ENCODE data around the gene ZFP62. TPM values are rescaled to one million over a fixed set of nuclear protein-coding genes. Genes with fewer than 3 reads are reported as not detected.

The ZFP62 gene
- total RNA-seq, 2 donors from 2014 or later: 37.3 to 44.6 TPM

DNA sequence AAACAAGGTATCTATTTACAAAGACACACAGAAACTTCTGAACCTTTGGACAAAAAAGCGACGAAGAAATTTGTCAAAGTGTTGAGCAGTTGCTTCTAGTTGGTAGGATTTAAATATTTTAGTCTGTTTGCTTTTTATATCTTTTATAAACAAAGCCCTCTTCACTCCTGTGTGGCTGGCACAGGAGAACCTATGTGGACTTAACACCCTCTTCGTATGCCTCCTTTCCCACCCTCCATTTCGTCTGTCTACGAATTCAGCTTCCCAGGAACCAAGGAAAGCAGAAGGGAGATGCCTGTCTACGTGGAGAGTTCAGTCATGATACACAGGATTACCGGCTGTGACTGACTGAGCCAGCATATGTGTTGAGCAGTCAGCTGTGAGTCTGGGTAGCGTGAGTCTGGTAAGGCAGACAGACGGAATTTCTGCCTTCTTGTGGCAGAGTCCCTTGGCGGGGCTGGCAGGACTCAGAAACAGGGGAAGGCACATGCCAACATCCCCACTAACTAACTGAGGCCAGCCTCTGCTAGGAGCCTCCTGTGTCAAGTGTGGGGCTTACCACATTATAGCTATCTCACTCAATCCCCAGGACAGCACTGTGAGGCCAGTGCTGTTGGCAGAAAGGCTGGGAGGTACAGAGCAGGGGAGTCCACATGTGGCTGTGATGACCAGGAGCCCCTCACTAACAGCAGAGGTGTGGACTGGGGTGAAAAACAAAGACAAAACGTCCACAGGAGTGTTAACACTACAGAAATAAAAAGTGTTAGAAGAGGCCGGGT, 13.9 kb upstream of the ZFP62 start:
- no peaks in the 10 kb centered on the region for H3K9me3 Mint-ChIP-seq
- Histone ChIP-seq H3K27ac (ENCODE audit: low read depth, low read length) (no peak overlapping the region), H3K4me3 (ENCODE audit: low read length) (no peak overlapping the region), H3K9me3 (ENCODE audit: control insufficient read depth, low read length) (no peaks in the 10 kb centered on the region), H3K4me1 (ENCODE audit: control insufficient read depth, insufficient read depth, low read length) (no peaks in the 10 kb centered on the region), H3K9ac (ENCODE audit: extremely low read depth, low read length, poor library complexity, severe bottlenecking) (no peak overlapping the region), H3K36me3 (ENCODE audit: control insufficient read depth, insufficient read depth, low read length) (no peaks in the 10 kb centered on the region), H3K27me3 (ENCODE audit: control insufficient read depth, insufficient read depth, low read length, poor library complexity, severe bottlenecking) (no peaks in the 10 kb centered on the region)
- H3K4me1 Mint-ChIP-seq: no peaks in the 10 kb centered on the region
- H3K27me3 Mint-ChIP-seq (ENCODE audit: insufficient read depth): peaks cover 17% of the 10 kb centered on the region
- 80 to 85% methylated on average over 10 to 12 of the region's 12 CpGs for WGBS, 2 experiments (ENCODE audit: insufficient coverage in 1 of 2, insufficient read length in 1 of 2)
- TF ChIP-seq, protein P1, sequence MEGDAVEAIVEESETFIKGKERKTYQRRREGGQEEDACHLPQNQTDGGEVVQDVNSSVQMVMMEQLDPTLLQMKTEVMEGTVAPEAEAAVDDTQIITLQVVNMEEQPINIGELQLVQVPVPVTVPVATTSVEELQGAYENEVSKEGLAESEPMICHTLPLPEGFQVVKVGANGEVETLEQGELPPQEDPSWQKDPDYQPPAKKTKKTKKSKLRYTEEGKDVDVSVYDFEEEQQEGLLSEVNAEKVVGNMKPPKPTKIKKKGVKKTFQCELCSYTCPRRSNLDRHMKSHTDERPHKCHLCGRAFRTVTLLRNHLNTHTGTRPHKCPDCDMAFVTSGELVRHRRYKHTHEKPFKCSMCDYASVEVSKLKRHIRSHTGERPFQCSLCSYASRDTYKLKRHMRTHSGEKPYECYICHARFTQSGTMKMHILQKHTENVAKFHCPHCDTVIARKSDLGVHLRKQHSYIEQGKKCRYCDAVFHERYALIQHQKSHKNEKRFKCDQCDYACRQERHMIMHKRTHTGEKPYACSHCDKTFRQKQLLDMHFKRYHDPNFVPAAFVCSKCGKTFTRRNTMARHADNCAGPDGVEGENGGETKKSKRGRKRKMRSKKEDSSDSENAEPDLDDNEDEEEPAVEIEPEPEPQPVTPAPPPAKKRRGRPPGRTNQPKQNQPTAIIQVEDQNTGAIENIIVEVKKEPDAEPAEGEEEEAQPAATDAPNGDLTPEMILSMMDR (conservative IDR thresholded peaks at IDR 0.05): no peak
- no peak overlapping the region for H3K27ac Mint-ChIP-seq
- no peak overlapping the region for H3K4me3 Mint-ChIP-seq
- no peak for DNase-seq
- H3K36me3 Mint-ChIP-seq (ENCODE audit: low read depth): no peaks in the 10 kb centered on the region

DNA sequence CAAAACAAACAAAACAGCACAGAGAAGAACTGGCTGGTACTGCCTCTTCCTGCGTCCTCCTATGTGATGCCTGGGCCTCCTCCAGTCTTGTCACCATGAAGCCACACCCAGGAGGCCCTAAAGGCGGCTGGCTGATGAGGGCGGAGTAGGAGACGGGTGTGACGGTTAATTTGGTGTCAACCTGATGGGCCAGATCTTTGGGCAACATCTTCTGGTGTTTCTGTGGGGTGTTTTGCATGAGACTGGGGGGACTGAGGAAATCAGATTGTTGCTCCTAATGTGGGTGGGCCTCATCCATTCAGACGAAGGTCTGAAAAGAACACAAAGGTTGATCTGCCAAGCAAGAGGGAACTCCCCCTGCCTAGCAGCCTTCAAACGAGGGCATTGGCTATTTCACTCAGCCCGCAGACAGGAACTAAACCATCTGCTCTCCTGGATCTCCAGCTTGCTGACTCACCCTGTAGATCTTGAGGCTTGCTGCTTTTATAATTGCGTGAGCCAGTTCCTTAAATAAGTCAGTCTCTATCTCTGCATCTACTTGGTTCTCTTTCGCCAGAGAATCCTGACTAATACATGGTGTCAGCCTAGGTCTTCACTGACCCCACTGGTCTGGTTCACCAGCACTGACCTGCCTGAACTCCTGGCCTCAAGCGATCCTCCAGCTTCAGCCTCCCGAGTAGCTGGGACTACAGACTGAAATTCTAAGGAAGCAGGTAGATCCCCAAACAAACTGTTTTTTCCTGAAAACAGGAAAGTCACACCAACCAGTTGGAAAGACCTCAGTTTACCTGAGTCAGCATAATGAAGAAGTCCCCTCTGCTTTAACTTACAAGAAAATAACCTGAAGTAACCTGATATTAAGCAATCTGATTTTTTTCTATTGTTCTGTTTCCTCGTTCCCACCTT, 12.8 kb upstream of the ZFP62 start:
- no peak overlapping the region for H3K4me3 ChIP-seq (ENCODE audit: low read length)
- no peaks in the 10 kb centered on the region for H3K36me3 ChIP-seq (ENCODE audit: control insufficient read depth, insufficient read depth, low read length)
- peak; percentile 36 for DNase-seq
- H3K4me3 Mint-ChIP-seq: no peak overlapping the region
- no peak overlapping the region for H3K27ac Mint-ChIP-seq
- H3K36me3 Mint-ChIP-seq (ENCODE audit: low read depth): no peaks in the 10 kb centered on the region
- no peaks in the 10 kb centered on the region for H3K4me1 ChIP-seq (ENCODE audit: control insufficient read depth, insufficient read depth, low read length)
- peaks cover 15% of the 10 kb centered on the region for H3K27me3 Mint-ChIP-seq (ENCODE audit: insufficient read depth)
- H3K27me3 ChIP-seq (ENCODE audit: control insufficient read depth, insufficient read depth, low read length, poor library complexity, severe bottlenecking): no peaks in the 10 kb centered on the region
- H3K9ac ChIP-seq (ENCODE audit: extremely low read depth, low read length, poor library complexity, severe bottlenecking): no peak overlapping the region
- H3K9me3 ChIP-seq (ENCODE audit: control insufficient read depth, low read length): no peaks in the 10 kb centered on the region
- no peak overlapping the region for H3K27ac ChIP-seq (ENCODE audit: low read depth, low read length)
- no peaks in the 10 kb centered on the region for H3K9me3 Mint-ChIP-seq
- TF ChIP-seq, protein P1 (conservative IDR thresholded peaks at IDR 0.05): no peak
- H3K4me1 Mint-ChIP-seq: no peaks in the 10 kb centered on the region
- 79 to 80% methylated on average over 8 to 13 of the region's 13 CpGs for WGBS, 2 experiments (ENCODE audit: insufficient coverage in 1 of 2, insufficient read length in 1 of 2)

DNA sequence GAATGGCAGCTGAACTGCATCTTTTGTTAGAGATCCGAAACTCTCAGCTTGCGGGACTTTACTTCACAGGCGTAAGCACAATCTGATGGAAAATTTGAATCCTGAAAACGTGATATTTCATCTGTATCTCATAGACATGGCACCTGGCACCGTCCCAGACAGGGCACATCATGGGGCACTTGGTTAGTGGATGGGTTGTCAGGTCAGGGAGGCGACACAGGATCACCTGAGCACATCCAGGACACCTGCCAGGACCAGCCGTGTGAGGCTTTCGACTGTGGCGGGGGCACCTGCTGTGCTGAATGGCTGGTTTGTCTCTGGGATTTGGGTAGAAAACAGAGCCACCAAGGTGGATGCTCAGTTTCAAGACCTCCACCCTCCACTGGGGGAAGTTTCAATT, 11.3 kb upstream of the ZFP62 start:
- no peaks in the 10 kb centered on the region for H3K36me3 Mint-ChIP-seq (ENCODE audit: low read depth)
- H3K27me3 Mint-ChIP-seq (ENCODE audit: insufficient read depth): peaks cover 12% of the 10 kb centered on the region
- H3K4me3 Mint-ChIP-seq: no peak overlapping the region
- no peaks in the 10 kb centered on the region for H3K27me3 ChIP-seq (ENCODE audit: control insufficient read depth, insufficient read depth, low read length, poor library complexity, severe bottlenecking)
- no peaks in the 10 kb centered on the region for H3K4me1 Mint-ChIP-seq
- H3K4me3 ChIP-seq (ENCODE audit: low read length): no peak overlapping the region
- H3K9me3 Mint-ChIP-seq: no peaks in the 10 kb centered on the region
- H3K27ac Mint-ChIP-seq: no peak overlapping the region
- H3K4me1 ChIP-seq (ENCODE audit: control insufficient read depth, insufficient read depth, low read length): no peaks in the 10 kb centered on the region
- no peaks in the 10 kb centered on the region for H3K9me3 ChIP-seq (ENCODE audit: control insufficient read depth, low read length)
- no peak overlapping the region for H3K9ac ChIP-seq (ENCODE audit: extremely low read depth, low read length, poor library complexity, severe bottlenecking)
- no peak overlapping the region for H3K27ac ChIP-seq (ENCODE audit: low read depth, low read length)
- TF ChIP-seq, protein P1 (conservative IDR thresholded peaks at IDR 0.05): no peak
- 81 to 82% methylated on average over 5 to 9 of the region's 9 CpGs for whole genome bisulfite sequencing, 2 experiments (ENCODE audit: insufficient coverage in 1 of 2, insufficient read length in 1 of 2)
- DNase-seq: no peak
- H3K36me3 ChIP-seq (ENCODE audit: control insufficient read depth, insufficient read depth, low read length): no peaks in the 10 kb centered on the region

Data from endodermal cell (in vitro differentiated cells).